DLD1 (cell line): Measurements from ENCODE around the gene DNAH14.
"Not testable (repeated sequence)": the region's sequence is repeated elsewhere in the genome, so short reads cannot be mapped to it uniquely, and the experiment has no call there.

ENCODE experiments used
- in situ Hi-C: cut with HindIII; loops from 2 replicates; pipeline ENCODE4 v1.10.0; 2017; ENCODE audit warnings: low sequenced_read_pairs

The DNAH14 gene

GRCh38 chr1:225380691-225381090, 451.2 kb downstream of the DNAH14 start:
- in situ Hi-C loops, result no loop called here

GRCh38 chr1:225386860-225387259, 457.4 kb downstream of the DNAH14 start:
- in situ Hi-C loops, result not testable (repeated sequence)

- in situ Hi-C loops, result no loop called here
These were observed 458.9 kb downstream of the DNAH14 start for GRCh38 chr1:225388372-225388771.

- in situ Hi-C loops, result no loop called here
These were observed 460.4 kb downstream of the DNAH14 start for GRCh38 chr1:225389843-225390242.

- in situ Hi-C loops, result no loop called here
These were observed 466.9 kb downstream of the DNAH14 start for GRCh38 chr1:225396357-225396756.

- in situ Hi-C loops, result no loop called here
These were observed 471.5 kb downstream of the DNAH14 start for GRCh38 chr1:225400968-225401367.

- in situ Hi-C loops, result no loop called here
These were observed 477.7 kb downstream of the DNAH14 start for GRCh38 chr1:225406976-225407725.

- in situ Hi-C loops, result no loop called here
These were observed 478.3 kb downstream of the DNAH14 start for GRCh38 chr1:225407755-225408154.

GRCh38 chr1:225408249-225408648, 478.8 kb downstream of the DNAH14 start:
- in situ Hi-C loops, result no loop called here

GRCh38 chr1:225409051-225409450, 479.6 kb downstream of the DNAH14 start:
- in situ Hi-C loops, result no loop called here

- in situ Hi-C loops, result no loop called here
These were observed 480.6 kb downstream of the DNAH14 start for GRCh38 chr1:225410036-225410435.

GRCh38 chr1:225412321-225412720, 482.8 kb downstream of the DNAH14 start:
- in situ Hi-C loops, result no loop called here

GRCh38 chr1:225412803-225413351, 483.4 kb downstream of the DNAH14 start:
- in situ Hi-C loops, result no loop called here

- in situ Hi-C loops, result no loop called here
These were observed 484.4 kb downstream of the DNAH14 start for GRCh38 chr1:225413708-225414375.

- in situ Hi-C loops, result no loop called here
These were observed 485.8 kb downstream of the DNAH14 start for GRCh38 chr1:225415307-225415706.

GRCh38 chr1:225415967-225416745, 486.7 kb downstream of the DNAH14 start:
- in situ Hi-C loops, result no loop called here

GRCh38 chr1:225418059-225418458, 488.6 kb downstream of the DNAH14 start:
- in situ Hi-C loops, result no loop called here

GRCh38 chr1:225418598-225418997, 489.1 kb downstream of the DNAH14 start:
- in situ Hi-C loops, result no loop called here

GRCh38 chr1:225422031-225422605, 492.6 kb downstream of the DNAH14 start:
- in situ Hi-C loops, result no loop called here

GRCh38 chr1:225422795-225423517, 493.5 kb downstream of the DNAH14 start:
- in situ Hi-C loops, result no loop called here
